Activated CD4-positive, alpha-beta T cell treated with anti-CD3 and anti-CD28 coated beads for 24 hours (primary cell): ENCODE results near the gene ALDH1L1.

ENCODE experiments used
- DNase-seq, 2 donors: peaks; one replicate each; pipeline ENCODE4 v3.0.0-alpha.2; 2020; ENCODE audit warnings: low read depth in 2 of 2

Gene ALDH1L1

GRCh38 chr3:126194713-126195305 lies 14.4 kb upstream of the ALDH1L1 start:
- no peak for DNase-seq

- no peak for DNase-seq
Measured at GRCh38 chr3:126191246-126191645, 10.9 kb upstream of the ALDH1L1 start.

GRCh38 chr3:126187920-126188319 lies 7.5 kb upstream of the ALDH1L1 start:
- no peak for DNase-seq

GRCh38 chr3:126186749-126187148 lies 6.4 kb upstream of the ALDH1L1 start:
- DNase-seq = no peak

- no peak for DNase-seq
Measured at GRCh38 chr3:126186271-126186670, 5.9 kb upstream of the ALDH1L1 start.

GRCh38 chr3:126184465-126185000 lies 4.1 kb upstream of the ALDH1L1 start:
- DNase-seq = no peak

GRCh38 chr3:126181398-126181725 lies 976 bp upstream of the ALDH1L1 start:
- no peak for DNase-seq

- no peak for DNase-seq
Measured at GRCh38 chr3:126179825-126180476, 435 bp downstream of the ALDH1L1 start.

GRCh38 chr3:126170073-126170777 lies 10.2 kb downstream of the ALDH1L1 start:
- no peak for DNase-seq

GRCh38 chr3:126167566-126167965 lies 12.8 kb downstream of the ALDH1L1 start:
- no peak for DNase-seq

GRCh38 chr3:126166009-126166408 lies 14.4 kb downstream of the ALDH1L1 start:
- DNase-seq = no peak

GRCh38 chr3:126161309-126161708 lies 19.1 kb downstream of the ALDH1L1 start:
- DNase-seq = no peak

GRCh38 chr3:126160243-126161210 lies 19.9 kb downstream of the ALDH1L1 start:
- DNase-seq = no peak

GRCh38 chr3:126159476-126159875 lies 20.9 kb downstream of the ALDH1L1 start:
- DNase-seq = no peak

- no peak for DNase-seq
Measured at GRCh38 chr3:126158912-126159454, 21.4 kb downstream of the ALDH1L1 start.

- DNase-seq = no peak
Measured at GRCh38 chr3:126158016-126158911, 22.1 kb downstream of the ALDH1L1 start.

GRCh38 chr3:126157083-126157768 lies 23.2 kb downstream of the ALDH1L1 start:
- no peak for DNase-seq

GRCh38 chr3:126156468-126156867 lies 23.9 kb downstream of the ALDH1L1 start:
- no peak for DNase-seq

GRCh38 chr3:126155819-126156218 lies 24.6 kb downstream of the ALDH1L1 start:
- no peak for DNase-seq

- no peak for DNase-seq
Measured at GRCh38 chr3:126155280-126155640, 25.1 kb downstream of the ALDH1L1 start.
